Measurements from ENCODE around the gene TSGA10IP.

TSGA10IP gene

GRCh38 chr11:65918211-65919140, 26.8 kb upstream of the TSGA10IP start, which contains the start of gene C11orf68:
C11orf68 (minus strand) TSS chr11:65919062; CDS start chr11:65919031, 31 bp downstream.
- DNase-seq = no peak

GRCh38 chr11:65919141-65919572, 26.1 kb upstream of the TSGA10IP start, which contains the start of gene DRAP1:
DRAP1 (plus strand) TSS chr11:65919426; CDS start chr11:65919502, 76 bp downstream.
- peak; percentile 91 for DNase-seq

GRCh38 chr11:65919573-65920371, 25.5 kb upstream of the TSGA10IP start:
- no peak for DNase-seq

GRCh38 chr11:65920372-65920802, 24.9 kb upstream of the TSGA10IP start:
- DNase-seq = no peak

- DNase-seq = no peak
These were observed 24.2 kb upstream of the TSGA10IP start for GRCh38 chr11:65921033-65921555.

- DNase-seq = no peak
These were observed 23.4 kb upstream of the TSGA10IP start for GRCh38 chr11:65921876-65922275.

- DNase-seq = no peak
These were observed 22.7 kb upstream of the TSGA10IP start for GRCh38 chr11:65922565-65922964.

GRCh38 chr11:65925397-65925796, 19.9 kb upstream of the TSGA10IP start:
- DNase-seq = no peak

GRCh38 chr11:65927904-65928397, 17.3 kb upstream of the TSGA10IP start:
- DNase-seq = no peak

GRCh38 chr11:65928667-65929066, 16.6 kb upstream of the TSGA10IP start:
- DNase-seq = no peak

- DNase-seq = no peak
These were observed 13.3 kb upstream of the TSGA10IP start for GRCh38 chr11:65931773-65932557.

GRCh38 chr11:65932558-65932919, 12.7 kb upstream of the TSGA10IP start:
- no peak for DNase-seq

- DNase-seq = no peak
These were observed 11.3 kb upstream of the TSGA10IP start for GRCh38 chr11:65934014-65934413.

GRCh38 chr11:65937766-65938165, 7.5 kb upstream of the TSGA10IP start:
- DNase-seq = no peak

- no peak for DNase-seq
These were observed 3.5 kb upstream of the TSGA10IP start for GRCh38 chr11:65941720-65942310.

- no peak for DNase-seq
These were observed 2.7 kb upstream of the TSGA10IP start for GRCh38 chr11:65942531-65942930.

GRCh38 chr11:65944191-65944590, 1.1 kb upstream of the TSGA10IP start:
- DNase-seq = no peak

GRCh38 chr11:65944767-65945166, 513 bp upstream of the TSGA10IP start:
- DNase-seq = no peak

GRCh38 chr11:65945941-65946558, 770 bp downstream of the TSGA10IP start:
- no peak for DNase-seq

GRCh38 chr11:65946655-65947054, 1.4 kb downstream of the TSGA10IP start:
- no peak for DNase-seq

GRCh38 chr11:65947133-65947532, 1.9 kb downstream of the TSGA10IP start:
- no peak for DNase-seq

Measured in NCI-H1694 treated with DMSO at 0.1 percent for 48 hours (cell line).